Measurements from ENCODE around the gene RALY. TPM values are rescaled to one million over a fixed set of nuclear protein-coding genes. Genes with fewer than 3 reads are reported as not detected.

The RALY gene
- total and polyA plus RNA-seq, 8 donors, result 127 to 242 (median 201) TPM

DNA sequence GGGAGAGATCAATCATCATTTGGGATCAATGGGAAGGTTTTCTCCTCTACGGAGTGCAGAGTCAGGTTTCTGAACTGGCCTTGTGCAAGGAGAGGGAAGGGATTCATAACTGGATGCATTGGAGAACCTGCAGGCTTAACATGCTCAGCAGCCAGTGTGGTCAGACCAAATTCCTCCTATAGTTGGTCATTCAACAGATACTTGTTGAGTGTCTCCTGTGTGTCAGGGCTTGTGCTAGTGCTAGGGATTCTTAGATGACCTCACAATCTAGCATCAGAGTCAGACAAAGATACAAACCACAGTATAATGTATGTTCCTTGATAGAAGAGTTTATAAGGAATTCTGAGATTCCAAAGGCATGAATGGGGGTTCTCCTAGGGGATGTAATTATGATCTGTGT, 23.9 kb downstream of the RALY start:
- ATAC-seq (peak; percentile 7), DNase-seq (no peak)
- Histone ChIP-seq H3K9me3 (no peaks in the 10 kb centered on the region), H3K4me3 (no peak overlapping the region), H3K36me3 (no peaks in the 10 kb centered on the region), H3K4me1 (peaks cover 3 to 73% of the 10 kb centered on the region in 2 donors), H3K27ac (no peak overlapping the region), H3K27me3 (no peaks in the 10 kb centered on the region)
- TF ChIP-seq, protein P1, sequence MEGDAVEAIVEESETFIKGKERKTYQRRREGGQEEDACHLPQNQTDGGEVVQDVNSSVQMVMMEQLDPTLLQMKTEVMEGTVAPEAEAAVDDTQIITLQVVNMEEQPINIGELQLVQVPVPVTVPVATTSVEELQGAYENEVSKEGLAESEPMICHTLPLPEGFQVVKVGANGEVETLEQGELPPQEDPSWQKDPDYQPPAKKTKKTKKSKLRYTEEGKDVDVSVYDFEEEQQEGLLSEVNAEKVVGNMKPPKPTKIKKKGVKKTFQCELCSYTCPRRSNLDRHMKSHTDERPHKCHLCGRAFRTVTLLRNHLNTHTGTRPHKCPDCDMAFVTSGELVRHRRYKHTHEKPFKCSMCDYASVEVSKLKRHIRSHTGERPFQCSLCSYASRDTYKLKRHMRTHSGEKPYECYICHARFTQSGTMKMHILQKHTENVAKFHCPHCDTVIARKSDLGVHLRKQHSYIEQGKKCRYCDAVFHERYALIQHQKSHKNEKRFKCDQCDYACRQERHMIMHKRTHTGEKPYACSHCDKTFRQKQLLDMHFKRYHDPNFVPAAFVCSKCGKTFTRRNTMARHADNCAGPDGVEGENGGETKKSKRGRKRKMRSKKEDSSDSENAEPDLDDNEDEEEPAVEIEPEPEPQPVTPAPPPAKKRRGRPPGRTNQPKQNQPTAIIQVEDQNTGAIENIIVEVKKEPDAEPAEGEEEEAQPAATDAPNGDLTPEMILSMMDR (IDR thresholded peaks at IDR 0.05), result no peak
- intact Hi-C loops (cut with DNase I), result no loop called here

DNA sequence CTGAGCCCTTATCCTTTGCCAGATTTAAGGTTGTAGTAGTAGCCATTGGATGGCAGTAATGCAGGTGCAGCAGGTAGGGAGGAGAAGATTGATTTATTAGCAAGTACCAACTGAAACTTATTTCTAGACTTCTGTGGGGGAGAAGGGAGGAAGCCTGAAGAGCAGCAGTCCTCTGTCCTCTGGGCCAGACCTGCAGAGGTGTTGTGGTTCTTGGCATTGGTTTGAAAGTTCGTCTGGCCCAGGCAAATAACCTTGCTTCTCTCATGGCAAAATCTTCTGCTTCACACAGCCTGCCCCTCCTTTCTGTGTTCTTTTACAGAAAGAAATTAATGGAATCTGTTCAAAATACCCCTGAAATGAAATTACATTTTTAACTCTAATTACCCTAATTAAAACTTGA, 24.5 kb downstream of the RALY start:
- ATAC-seq (no peak), DNase-seq (no peak)
- H3K36me3 ChIP-seq, result no peaks in the 10 kb centered on the region
- TF ChIP-seq, protein P1 (IDR thresholded peaks at IDR 0.05), result no peak
- H3K27ac ChIP-seq, result no peak overlapping the region
- no peaks in the 10 kb centered on the region for H3K27me3 ChIP-seq
- H3K9me3 ChIP-seq, result no peaks in the 10 kb centered on the region
- peaks cover 3 to 73% of the 10 kb centered on the region in 2 donors for H3K4me1 ChIP-seq
- H3K4me3 ChIP-seq, result no peak overlapping the region
- intact Hi-C loops (cut with DNase I), result no loop called here

DNA sequence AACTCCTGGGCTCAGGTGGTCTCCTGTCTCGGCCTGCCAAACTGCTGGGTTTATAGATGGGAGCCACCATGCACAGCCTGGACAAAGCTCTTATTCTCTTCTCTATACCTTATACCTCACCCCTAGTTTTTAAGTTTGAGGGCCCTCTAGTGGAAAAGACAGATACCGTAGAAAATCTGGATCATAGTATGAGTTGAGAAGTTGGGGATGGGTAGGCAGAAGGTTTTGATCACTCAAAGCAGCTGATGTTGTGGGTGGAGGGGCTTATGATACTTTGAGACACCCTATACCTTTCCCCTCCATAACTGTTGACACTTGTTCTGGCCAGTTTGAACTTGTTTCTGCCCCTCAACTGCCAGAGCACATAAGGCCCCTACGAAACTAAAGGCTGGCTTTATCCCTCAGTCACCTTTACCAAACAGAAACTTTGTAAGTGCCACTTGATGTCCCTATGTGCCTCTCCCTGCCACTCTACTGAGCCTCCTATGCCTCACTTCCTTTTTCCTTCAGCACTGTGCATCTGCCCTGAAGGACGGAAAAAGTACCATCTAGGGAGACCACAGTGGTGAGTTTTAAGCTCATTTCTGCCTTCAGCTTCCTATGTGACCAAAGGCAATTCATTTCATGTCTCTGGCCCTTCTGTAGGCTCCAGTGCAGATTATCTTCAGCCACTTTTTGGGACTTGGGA, 28.6 kb downstream of the RALY start:
- intact Hi-C loops (cut with DNase I), result no loop called here
- Histone ChIP-seq H3K36me3 (no peaks in the 10 kb centered on the region), H3K4me1 (peaks cover 14 to 80% of the 10 kb centered on the region in 2 donors), H3K9me3 (no peaks in the 10 kb centered on the region), H3K27me3 (no peaks in the 10 kb centered on the region), H3K4me3 (no peak overlapping the region), H3K27ac (peak overlapping the region; percentile 36 to 52)
- TF ChIP-seq, protein P1 (IDR thresholded peaks at IDR 0.05), result peak in 1 of 2 donors; percentile 8
- no peak for DNase-seq
- peak; percentile 86 for ATAC-seq

DNA sequence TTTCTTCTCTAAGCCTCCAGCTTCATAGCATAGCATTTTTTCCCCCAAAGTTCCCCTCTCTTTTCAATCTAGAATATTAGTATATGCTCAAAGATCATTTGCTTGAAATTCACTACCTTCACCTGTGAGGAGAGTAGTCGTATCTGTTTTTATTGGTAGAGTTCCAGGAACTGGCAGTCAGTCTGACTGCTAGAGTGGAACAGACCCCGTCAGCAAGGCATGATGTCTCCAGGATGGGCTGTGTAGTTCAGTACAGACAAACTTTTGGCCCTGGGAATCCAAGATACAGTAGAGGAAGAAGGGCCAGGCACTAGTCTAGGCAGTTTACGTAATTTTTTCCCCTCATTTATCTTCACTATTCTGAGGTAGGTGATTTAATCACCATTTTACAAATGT, 29.1 kb downstream of the RALY start:
- intact Hi-C loops (cut with DNase I), result no loop called here
- Histone ChIP-seq H3K4me1 (peaks cover 14 to 77% of the 10 kb centered on the region in 2 donors), H3K9me3 (no peaks in the 10 kb centered on the region), H3K27me3 (no peaks in the 10 kb centered on the region), H3K36me3 (no peaks in the 10 kb centered on the region), H3K27ac (peak overlapping the region in 1 of 2 donors; percentile 52), H3K4me3 (no peak overlapping the region)
- DNase-seq (no peak), ATAC-seq (no peak)
- TF ChIP-seq, protein P1 (IDR thresholded peaks at IDR 0.05), result no peak

DNA sequence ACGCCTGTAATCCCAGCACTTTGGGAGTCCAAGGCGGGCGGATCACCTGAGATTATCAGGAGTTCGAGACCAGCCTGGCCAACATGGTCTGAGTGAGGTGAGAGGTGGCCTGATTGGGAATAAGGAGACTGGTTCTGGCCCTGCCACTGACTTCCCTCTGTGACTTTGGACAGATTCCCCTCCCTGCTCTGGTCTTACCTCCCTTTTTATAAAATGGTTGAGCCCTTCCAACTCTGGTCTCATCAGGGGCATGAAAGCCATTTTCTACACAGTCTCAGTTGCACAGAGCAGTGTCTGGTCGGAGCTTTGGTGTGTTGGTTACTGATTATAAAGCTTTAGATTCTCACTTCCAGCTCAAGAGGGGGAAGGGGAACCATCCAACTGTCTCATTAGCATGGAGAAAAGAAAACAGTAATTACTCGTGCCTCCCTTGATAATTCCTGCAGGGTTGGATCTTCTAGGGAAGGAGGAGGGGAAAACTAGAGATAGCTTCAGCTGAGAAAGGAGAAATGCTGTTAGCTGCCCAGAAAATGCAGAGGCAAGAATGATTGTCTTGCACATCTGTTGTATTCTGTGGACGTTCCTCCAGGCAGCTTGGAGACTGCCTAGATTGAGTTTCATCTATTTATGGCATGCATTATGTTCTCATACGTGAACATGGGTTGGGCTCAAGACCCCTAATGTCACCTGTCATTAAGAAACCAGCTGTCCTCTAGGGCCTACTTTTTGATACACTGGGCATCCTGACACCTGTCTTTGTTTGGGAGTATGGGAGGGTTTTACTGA, 30.4 kb downstream of the RALY start:
- no peaks in the 10 kb centered on the region for H3K36me3 ChIP-seq
- DNase-seq (no peak), ATAC-seq (no peak)
- no peaks in the 10 kb centered on the region for H3K9me3 ChIP-seq
- H3K27me3 ChIP-seq, result no peaks in the 10 kb centered on the region
- no peak overlapping the region for H3K27ac ChIP-seq
- intact Hi-C loops (cut with DNase I), result no loop called here
- TF ChIP-seq, protein P1 (IDR thresholded peaks at IDR 0.05), result no peak
- no peak overlapping the region for H3K4me3 ChIP-seq
- H3K4me1 ChIP-seq, result peaks cover 14 to 65% of the 10 kb centered on the region in 2 donors
